HEK293 (cell line): ENCODE data around the gene CCDC124.
A peak's percentile ranks its signal among the peaks of the same experiment; 100 is the strongest.

Experiments
- CTCF ChIA-PET: fragments of 350-600 bp; formaldehyde crosslinking; extraction: SDS; loops from one replicate; lab custom pipeline; 2021; ENCODE audit warnings: antibody characterized with exemption; lab: Yijun Ruan, JAX
- POLR2A ChIA-PET: fragments of 300-600 bp; formaldehyde crosslinking; extraction: SDS; loops from one replicate; lab custom pipeline; 2020; ENCODE audit warnings: antibody characterized with exemption, inconsistent platforms; lab: Yijun Ruan, JAX
- H3K27ac ChIP-seq: fragments of 200-500 bp; sonication (Bioruptor generic); 2 replicates; pipeline ENCODE4 v1.5.1; 2014; ENCODE audit warnings: low read depth, low read length, control low read depth, inconsistent platforms; ENCODE audit errors: extremely low read depth
- H3K36me3 ChIP-seq, 2 experiments: fragments of 200-500 bp in 1 of 2; sonication (Bioruptor generic) in 1 of 2; 1 replicate in 1 of 2; 2 replicates in 1 of 2; pipeline ENCODE4 v1.5.1; 2014 to 2017; ENCODE audit warnings: inconsistent platforms in 2 of 2, low read length in 2 of 2; ENCODE audit not compliant: control insufficient read depth in 2 of 2, insufficient read depth in 1 of 2
- H3K4me1 ChIP-seq: fragments of 200-500 bp; sonication (Bioruptor generic); 2 replicates; pipeline ENCODE4 v1.5.1; 2014; ENCODE audit warnings: mild to moderate bottlenecking, low read length, inconsistent platforms; ENCODE audit not compliant: control insufficient read depth, insufficient read depth
- H3K4me3 ChIP-seq: 2 replicates; pipeline ENCODE4 v1.5.1; 2011; ENCODE audit warnings: low read depth, mild to moderate bottlenecking, control low read depth, low read length, moderate library complexity
- H3K9me3 ChIP-seq: fragments of 200-500 bp; sonication (Bioruptor generic); 2 replicates; pipeline ENCODE4 v1.5.1; 2014; ENCODE audit warnings: low read depth, low read length, inconsistent platforms; ENCODE audit not compliant: control insufficient read depth, insufficient read depth
- KLF1 ChIP-seq: fragments of 450-650 bp; formaldehyde crosslinking; IDR thresholded peaks from 2 replicates; pipeline ENCODE4 v1.5.1; 2016; ENCODE audit warnings: missing biosample characterization, missing genetic modification characterization
- MEIS1 ChIP-seq: sonication (generic); formaldehyde crosslinking; IDR thresholded peaks from 2 replicates; pipeline ENCODE4 v1.8.1; 2022; ENCODE audit warnings: missing genetic modification reagents, mild to moderate bottlenecking, borderline replicate concordance
- PATZ1 ChIP-seq: fragments of 450-650 bp; formaldehyde crosslinking; IDR thresholded peaks from 2 replicates; pipeline ENCODE4 v1.5.1; 2016; ENCODE audit warnings: missing biosample characterization, missing genetic modification characterization
- ZBTB20 ChIP-seq: fragments of 450-650 bp; formaldehyde crosslinking; IDR thresholded peaks from 2 replicates; pipeline ENCODE4 v1.5.1; 2016; ENCODE audit warnings: missing biosample characterization, missing genetic modification characterization
- ZFP3 ChIP-seq: fragments of 450-650 bp; formaldehyde crosslinking; IDR thresholded peaks from 2 replicates; pipeline ENCODE4 v1.5.1; 2016; ENCODE audit warnings: low read depth, missing biosample characterization, missing genetic modification characterization
- ZFP37 ChIP-seq: fragments of 450-650 bp; formaldehyde crosslinking; IDR thresholded peaks from 2 replicates; pipeline ENCODE4 v1.5.1; 2016; ENCODE audit warnings: missing biosample characterization, missing genetic modification characterization
- ZIC2 ChIP-seq: fragments of 450-650 bp; formaldehyde crosslinking; IDR thresholded peaks from 2 replicates; pipeline ENCODE4 v1.5.1; 2016; ENCODE audit warnings: missing biosample characterization, missing genetic modification characterization
- ZNF112 ChIP-seq: fragments of 450-650 bp; formaldehyde crosslinking; IDR thresholded peaks from 2 replicates; pipeline ENCODE4 v1.5.0; 2017; ENCODE audit warnings: missing biosample characterization, missing genetic modification characterization
- ZNF133 ChIP-seq: fragments of 450-650 bp; formaldehyde crosslinking; IDR thresholded peaks from 2 replicates; pipeline ENCODE4 v1.5.1; 2016; ENCODE audit warnings: missing biosample characterization, missing genetic modification characterization
- ZNF155 ChIP-seq: fragments of 450-650 bp; formaldehyde crosslinking; IDR thresholded peaks from 2 replicates; pipeline ENCODE4 v1.5.1; 2016; ENCODE audit warnings: missing biosample characterization, missing genetic modification characterization
- ZNF175 ChIP-seq: fragments of 450-650 bp; formaldehyde crosslinking; IDR thresholded peaks from 2 replicates; pipeline ENCODE4 v1.5.1; 2016; ENCODE audit warnings: missing biosample characterization, missing genetic modification characterization
- ZNF302 ChIP-seq: fragments of 450-650 bp; formaldehyde crosslinking; IDR thresholded peaks from 2 replicates; pipeline ENCODE4 v1.5.1; 2016; ENCODE audit warnings: missing biosample characterization, missing genetic modification characterization, low read depth
- ZNF341 ChIP-seq: fragments of 450-650 bp; formaldehyde crosslinking; IDR thresholded peaks from 2 replicates; pipeline ENCODE4; 2016; ENCODE audit warnings: low read depth, missing biosample characterization, missing genetic modification characterization
- ZNF354C ChIP-seq: fragments of 450-650 bp; formaldehyde crosslinking; IDR thresholded peaks from 2 replicates; pipeline ENCODE4 v1.5.1; 2016; ENCODE audit warnings: missing biosample characterization, missing genetic modification characterization, low read depth, borderline replicate concordance
- ZNF37A ChIP-seq: fragments of 450-650 bp; IDR thresholded peaks from 2 replicates; pipeline ENCODE4 v1.5.1; 2018; ENCODE audit warnings: missing biosample characterization, missing genetic modification characterization
- ZNF501 ChIP-seq: fragments of 450-650 bp; formaldehyde crosslinking; IDR thresholded peaks from 2 replicates; pipeline ENCODE4 v1.5.1; 2016; ENCODE audit warnings: missing biosample characterization, missing genetic modification characterization
- ZNF521 ChIP-seq: fragments of 450-650 bp; formaldehyde crosslinking; IDR thresholded peaks from 2 replicates; pipeline ENCODE4 v1.5.1; 2017; ENCODE audit warnings: missing biosample characterization, mild to moderate bottlenecking, missing genetic modification characterization
- ZNF558 ChIP-seq: fragments of 450-650 bp; formaldehyde crosslinking; IDR thresholded peaks from 2 replicates; pipeline ENCODE4 v1.5.1; 2016; ENCODE audit warnings: missing biosample characterization, missing genetic modification characterization
- ZNF561 ChIP-seq: fragments of 450-650 bp; IDR thresholded peaks from 2 replicates; pipeline ENCODE4 v1.5.1; 2018; ENCODE audit warnings: missing biosample characterization, missing genetic modification characterization, borderline replicate concordance
- ZNF571 ChIP-seq: fragments of 450-650 bp; formaldehyde crosslinking; IDR thresholded peaks from 2 replicates; pipeline ENCODE4 v1.5.0; 2017; ENCODE audit warnings: missing biosample characterization, missing genetic modification characterization
- ZNF626 ChIP-seq: fragments of 450-650 bp; sonication (Bioruptor Pico); formaldehyde crosslinking; IDR thresholded peaks from 2 replicates; pipeline ENCODE4 v1.5.1; 2018; ENCODE audit warnings: missing biosample characterization, missing genetic modification characterization, inconsistent platforms
- ZNF704 ChIP-seq: fragments of 450-650 bp; formaldehyde crosslinking; IDR thresholded peaks from 2 replicates; pipeline ENCODE4 v1.5.1; 2016; ENCODE audit warnings: missing biosample characterization, missing genetic modification characterization
- ZNF837 ChIP-seq: fragments of 450-650 bp; formaldehyde crosslinking; IDR thresholded peaks from 2 replicates; pipeline ENCODE4 v1.5.1; 2016; ENCODE audit warnings: missing biosample characterization, missing genetic modification characterization
- TF ChIP-seq, protein P1 (sequence below): fragments of 450-650 bp; formaldehyde crosslinking; IDR thresholded peaks from 2 replicates; pipeline ENCODE4 v1.5.1; 2016; ENCODE audit warnings: missing biosample characterization, missing genetic modification characterization
- TF ChIP-seq, protein P2 (sequence below): fragments of 450-650 bp; formaldehyde crosslinking; IDR thresholded peaks from 2 replicates; pipeline ENCODE4 v1.5.1; 2016; ENCODE audit warnings: missing biosample characterization, missing genetic modification characterization
- TF ChIP-seq, protein P3 (sequence below): fragments of 450-650 bp; formaldehyde crosslinking; IDR thresholded peaks from 2 replicates; pipeline ENCODE4 v1.5.0; 2017; ENCODE audit warnings: missing biosample characterization, missing genetic modification characterization, borderline replicate concordance

Gene CCDC124

GRCh38 chr19:17949956-17950309, 17.1 kb downstream of the CCDC124 start (continued):
- TF ChIP-seq, protein P1, sequence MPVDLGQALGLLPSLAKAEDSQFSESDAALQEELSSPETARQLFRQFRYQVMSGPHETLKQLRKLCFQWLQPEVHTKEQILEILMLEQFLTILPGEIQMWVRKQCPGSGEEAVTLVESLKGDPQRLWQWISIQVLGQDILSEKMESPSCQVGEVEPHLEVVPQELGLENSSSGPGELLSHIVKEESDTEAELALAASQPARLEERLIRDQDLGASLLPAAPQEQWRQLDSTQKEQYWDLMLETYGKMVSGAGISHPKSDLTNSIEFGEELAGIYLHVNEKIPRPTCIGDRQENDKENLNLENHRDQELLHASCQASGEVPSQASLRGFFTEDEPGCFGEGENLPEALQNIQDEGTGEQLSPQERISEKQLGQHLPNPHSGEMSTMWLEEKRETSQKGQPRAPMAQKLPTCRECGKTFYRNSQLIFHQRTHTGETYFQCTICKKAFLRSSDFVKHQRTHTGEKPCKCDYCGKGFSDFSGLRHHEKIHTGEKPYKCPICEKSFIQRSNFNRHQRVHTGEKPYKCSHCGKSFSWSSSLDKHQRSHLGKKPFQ (tag by site-specific recombination), result peak; percentile 98
- TF ChIP-seq, protein P2, sequence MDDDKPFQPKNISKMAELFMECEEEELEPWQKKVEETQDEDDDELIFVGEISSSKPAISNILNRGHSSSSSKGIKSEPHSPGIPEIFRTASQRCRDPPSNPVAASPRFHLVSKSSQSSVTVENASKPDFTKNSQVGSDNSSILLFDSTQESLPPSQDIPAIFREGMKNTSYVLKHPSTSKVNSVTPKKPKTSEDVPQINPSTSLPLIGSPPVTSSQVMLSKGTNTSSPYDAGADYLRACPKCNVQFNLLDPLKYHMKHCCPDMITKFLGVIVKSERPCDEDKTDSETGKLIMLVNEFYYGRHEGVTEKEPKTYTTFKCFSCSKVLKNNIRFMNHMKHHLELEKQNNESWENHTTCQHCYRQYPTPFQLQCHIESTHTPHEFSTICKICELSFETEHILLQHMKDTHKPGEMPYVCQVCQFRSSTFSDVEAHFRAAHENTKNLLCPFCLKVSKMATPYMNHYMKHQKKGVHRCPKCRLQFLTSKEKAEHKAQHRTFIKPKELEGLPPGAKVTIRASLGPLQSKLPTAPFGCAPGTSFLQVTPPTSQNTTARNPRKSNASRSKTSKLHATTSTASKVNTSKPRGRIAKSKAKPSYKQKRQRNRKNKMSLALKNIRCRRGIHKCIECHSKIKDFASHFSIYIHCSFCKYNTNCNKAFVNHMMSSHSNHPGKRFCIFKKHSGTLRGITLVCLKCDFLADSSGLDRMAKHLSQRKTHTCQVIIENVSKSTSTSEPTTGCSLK, result no peak
- TF ChIP-seq ZNF133 (tag by site-specific recombination) (no peak), ZNF341 (tag by site-specific recombination) (peak; percentile 95), PATZ1 (tag by site-specific recombination) (peak; percentile 34; the same call in 1 of the 2 replicates), ZNF626 (tag by site-specific recombination) (no peak), ZNF571 (tag by site-specific recombination) (no peak)

DNA sequence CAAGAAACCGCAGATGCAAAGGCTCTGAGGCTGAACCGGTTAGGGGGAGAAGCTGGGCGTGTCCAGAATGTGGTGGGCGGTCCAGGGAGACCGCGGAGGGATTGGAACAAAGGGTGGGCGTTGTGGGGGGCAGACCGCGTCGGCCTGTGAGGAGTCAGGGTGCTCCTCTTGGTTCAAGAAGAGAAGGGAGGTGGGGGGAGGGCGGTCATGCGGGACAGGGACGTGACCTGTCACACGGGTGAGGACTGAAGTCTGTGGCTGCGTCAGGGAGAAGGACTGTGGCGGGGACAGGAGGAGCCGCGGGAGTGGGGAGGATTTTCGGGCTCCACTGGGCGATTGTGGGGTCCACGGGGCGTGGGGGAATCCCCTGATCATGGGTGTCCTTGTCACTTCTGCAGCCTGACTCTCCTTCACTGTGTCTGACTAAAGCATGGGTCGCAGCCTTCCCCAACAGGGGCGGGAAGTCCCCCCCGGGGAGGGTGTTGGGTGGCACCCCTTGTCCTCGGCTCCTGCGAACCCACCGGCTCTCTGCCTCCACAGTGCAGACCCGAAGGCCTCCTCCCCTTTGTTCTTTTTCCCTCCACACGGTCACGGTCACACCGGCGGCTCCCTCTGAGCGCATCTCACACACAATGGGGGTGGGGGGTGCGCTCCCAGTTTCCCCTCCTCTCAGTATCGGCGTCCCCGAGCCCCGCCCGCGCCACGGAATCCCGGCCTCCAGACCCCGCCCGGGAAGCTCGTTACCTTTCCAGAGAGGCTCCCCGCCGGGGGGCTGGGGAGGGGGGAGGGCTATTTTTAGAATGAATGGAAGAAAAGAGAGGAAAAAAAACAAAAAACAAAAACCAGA, 17.7 kb downstream of the CCDC124 start:
- Histone ChIP-seq H3K9me3 (no peaks in the 10 kb centered on the region), H3K4me1 (peaks cover 6% of the 10 kb centered on the region; the same call in 1 of the 2 replicates), H3K36me3 (no peaks in the 10 kb centered on the region), H3K27ac (no peak overlapping the region), H3K4me3 (no peak overlapping the region; the same call in 1 of the 2 replicates)
- ChIA-PET POLR2A (interaction anchor here (0.5 to 0.7 kb wide), 2 partner anchors 270 to 448 kb away, joined by 3 to 12 read pairs; no protein-coding TSS in a partner anchor), CTCF (interaction anchor here (0.6 to 9.4 kb wide), 3 partner anchors 12 to 459 kb away, joined by 3 to 92 read pairs (median 4); no protein-coding TSS in a partner anchor)
- TF ChIP-seq ZBTB20 (tag by site-specific recombination) (0 out of 2 replicates have a peak, but pooled peaks have one; percentile 3), ZNF341 (tag by site-specific recombination) (peak; percentile 40), ZNF37A (tag by site-specific recombination) (no peak), KLF1 (tag by site-specific recombination) (peak; percentile 91), ZNF155 (tag by site-specific recombination) (no peak), ZNF558 (no peak), ZNF112 (tag by site-specific recombination) (no peak), ZNF837 (tag by site-specific recombination) (no peak), ZNF521 (no peak), ZFP3 (tag by site-specific recombination) (no peak), ZNF354C (tag by site-specific recombination) (no peak), ZNF561 (0 out of 2 replicates have a peak, but pooled peaks have one; percentile 16), ZFP37 (tag by site-specific recombination) (no peak), ZNF175 (no peak), ZIC2 (tag by site-specific recombination) (0 out of 2 replicates have a peak, but pooled peaks have one; percentile 38), ZNF501 (tag by site-specific recombination) (no peak), MEIS1 (no peak), ZNF704 (no peak), ZNF302 (no peak), ZNF571 (tag by site-specific recombination) (no peak)
- TF ChIP-seq, protein P3, sequence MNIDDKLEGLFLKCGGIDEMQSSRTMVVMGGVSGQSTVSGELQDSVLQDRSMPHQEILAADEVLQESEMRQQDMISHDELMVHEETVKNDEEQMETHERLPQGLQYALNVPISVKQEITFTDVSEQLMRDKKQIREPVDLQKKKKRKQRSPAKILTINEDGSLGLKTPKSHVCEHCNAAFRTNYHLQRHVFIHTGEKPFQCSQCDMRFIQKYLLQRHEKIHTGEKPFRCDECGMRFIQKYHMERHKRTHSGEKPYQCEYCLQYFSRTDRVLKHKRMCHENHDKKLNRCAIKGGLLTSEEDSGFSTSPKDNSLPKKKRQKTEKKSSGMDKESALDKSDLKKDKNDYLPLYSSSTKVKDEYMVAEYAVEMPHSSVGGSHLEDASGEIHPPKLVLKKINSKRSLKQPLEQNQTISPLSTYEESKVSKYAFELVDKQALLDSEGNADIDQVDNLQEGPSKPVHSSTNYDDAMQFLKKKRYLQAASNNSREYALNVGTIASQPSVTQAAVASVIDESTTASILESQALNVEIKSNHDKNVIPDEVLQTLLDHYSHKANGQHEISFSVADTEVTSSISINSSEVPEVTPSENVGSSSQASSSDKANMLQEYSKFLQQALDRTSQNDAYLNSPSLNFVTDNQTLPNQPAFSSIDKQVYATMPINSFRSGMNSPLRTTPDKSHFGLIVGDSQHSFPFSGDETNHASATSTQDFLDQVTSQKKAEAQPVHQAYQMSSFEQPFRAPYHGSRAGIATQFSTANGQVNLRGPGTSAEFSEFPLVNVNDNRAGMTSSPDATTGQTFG (tag by site-specific recombination), result no peak
